Thyroid gland (tissue), 4 donors: ENCODE data around the gene SRSF1.

ENCODE experiments used
- POLR2A ChIP-seq, 2 donors: fragments of 450-650 bp; IDR thresholded peaks; one replicate each; pipeline ENCODE4 v1.6.1; 2017; ENCODE audit warnings: antibody characterized with exemption in 2 of 2, mild to moderate bottlenecking in 2 of 2, moderate library complexity in 1 of 2
- TF ChIP-seq, protein P1 (sequence below), 6 experiments: fragments of 200-600 bp in 3 of 6; fragments of 450-650 bp in 3 of 6; sonication (generic) in 3 of 6; IDR thresholded peaks; one replicate each; pipeline ENCODE4 v1.5.1; 2016 to 2019; ENCODE audit warnings: antibody characterized with exemption in 6 of 6, mild to moderate bottlenecking in 2 of 6, inconsistent platforms in 1 of 6, moderate library complexity in 1 of 6

DNA sequence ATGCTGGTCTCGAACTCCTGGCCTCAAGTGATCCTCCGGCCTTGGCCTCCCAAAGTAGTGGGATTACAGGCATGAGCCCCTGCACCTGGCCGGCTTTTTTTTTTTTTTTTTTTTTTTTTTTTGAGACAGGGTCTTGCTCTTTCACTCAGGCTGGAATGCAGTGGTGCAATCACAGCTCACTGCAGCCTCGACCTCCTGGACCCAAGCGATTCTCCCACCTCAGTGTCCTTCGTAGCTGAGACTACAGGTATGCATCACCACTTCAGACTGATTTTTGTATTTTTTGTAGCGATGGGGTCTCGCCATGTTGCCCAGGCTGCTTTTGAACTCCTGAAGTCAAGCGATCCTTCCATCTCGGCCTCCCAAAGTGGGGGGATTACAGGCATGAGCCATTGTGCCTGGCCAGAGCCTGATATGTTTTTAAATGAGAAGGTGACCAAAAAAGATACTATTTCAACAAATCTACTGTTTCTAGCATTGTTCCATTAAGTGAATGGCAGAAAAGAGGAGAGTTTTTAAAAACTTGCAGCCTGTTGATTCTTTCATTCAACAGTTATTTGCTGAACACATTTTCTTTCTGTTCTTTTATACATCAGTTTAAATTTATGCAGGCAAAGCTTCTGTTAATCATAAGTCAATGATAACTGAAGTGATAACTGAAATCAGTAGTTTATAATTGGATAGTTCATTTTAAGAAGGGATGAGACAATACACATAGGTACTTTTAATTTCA, 3.2 kb upstream of the SRSF1 start:
- TF ChIP-seq, protein P1, sequence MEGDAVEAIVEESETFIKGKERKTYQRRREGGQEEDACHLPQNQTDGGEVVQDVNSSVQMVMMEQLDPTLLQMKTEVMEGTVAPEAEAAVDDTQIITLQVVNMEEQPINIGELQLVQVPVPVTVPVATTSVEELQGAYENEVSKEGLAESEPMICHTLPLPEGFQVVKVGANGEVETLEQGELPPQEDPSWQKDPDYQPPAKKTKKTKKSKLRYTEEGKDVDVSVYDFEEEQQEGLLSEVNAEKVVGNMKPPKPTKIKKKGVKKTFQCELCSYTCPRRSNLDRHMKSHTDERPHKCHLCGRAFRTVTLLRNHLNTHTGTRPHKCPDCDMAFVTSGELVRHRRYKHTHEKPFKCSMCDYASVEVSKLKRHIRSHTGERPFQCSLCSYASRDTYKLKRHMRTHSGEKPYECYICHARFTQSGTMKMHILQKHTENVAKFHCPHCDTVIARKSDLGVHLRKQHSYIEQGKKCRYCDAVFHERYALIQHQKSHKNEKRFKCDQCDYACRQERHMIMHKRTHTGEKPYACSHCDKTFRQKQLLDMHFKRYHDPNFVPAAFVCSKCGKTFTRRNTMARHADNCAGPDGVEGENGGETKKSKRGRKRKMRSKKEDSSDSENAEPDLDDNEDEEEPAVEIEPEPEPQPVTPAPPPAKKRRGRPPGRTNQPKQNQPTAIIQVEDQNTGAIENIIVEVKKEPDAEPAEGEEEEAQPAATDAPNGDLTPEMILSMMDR (IDR thresholded peaks at IDR 0.05), result no peak
- no peak for TF ChIP-seq POLR2A (IDR thresholded peaks at IDR 0.05)
